WTC11 (cell line): ENCODE data around the gene SHANK2. TPM values are rescaled to one million over a fixed set of nuclear protein-coding genes. Genes with fewer than 3 reads are reported as not detected.

Source experiments
- ATAC-seq: fragments of 200-7000 bp; cut with Tn5 transposase; 2 replicates; pipeline ENCODE4 v1.10.0; 2021; ENCODE audit warnings: mild to moderate bottlenecking, moderate library complexity
- CTCF ChIA-PET: fragments of 300-600 bp; sonication (Branson Sonifier 250); formaldehyde crosslinking; loops from one replicate; lab custom pipeline; 2021; ENCODE audit warnings: antibody characterized with exemption; lab: Charles Lee
- POLR2A ChIA-PET: fragments of 350-600 bp; sonication (Branson Sonifier 250); formaldehyde crosslinking; loops from one replicate; lab custom pipeline; 2021; ENCODE audit warnings: antibody characterized with exemption; lab: Charles Lee
- DNase-seq: peaks from one replicate; pipeline ENCODE4 v3.0.0; 2021; ENCODE audit warnings: low spot score
- H3K27ac Mint-ChIP-seq: 2 replicates; pipeline ENCODE4 v1.8.0; 2021; ENCODE audit warnings: mixed read lengths
- H3K27me3 Mint-ChIP-seq: 2 replicates; pipeline ENCODE4 v1.8.0; 2021; ENCODE audit warnings: low read depth, mild to moderate bottlenecking, moderate library complexity, mixed read lengths
- H3K36me3 Mint-ChIP-seq: 2 replicates; pipeline ENCODE4 v1.8.0; 2021; ENCODE audit warnings: mixed read lengths
- H3K4me1 Mint-ChIP-seq: 2 replicates; pipeline ENCODE4 v1.8.0; 2022; ENCODE audit warnings: mixed read lengths
- H3K4me3 Mint-ChIP-seq: 2 replicates; pipeline ENCODE4 v1.8.0; 2021; ENCODE audit warnings: mild to moderate bottlenecking, moderate library complexity, mixed read lengths
- H3K9me3 Mint-ChIP-seq: 2 replicates; pipeline ENCODE4 v1.8.0; 2021; ENCODE audit warnings: mixed read lengths
- CBFB ChIP-seq: sonication (generic); formaldehyde crosslinking; IDR thresholded peaks from 2 replicates; pipeline ENCODE4 v1.8.1; 2022; ENCODE audit warnings: mild to moderate bottlenecking, low read depth, missing genetic modification reagents
- GABPB1 ChIP-seq: sonication (generic); formaldehyde crosslinking; IDR thresholded peaks from 2 replicates; pipeline ENCODE4 v1.8.1; 2023; ENCODE audit warnings: mild to moderate bottlenecking, missing genetic modification reagents
- MXD4 ChIP-seq: fragments of 250-450 bp; sonication (Bioruptor Pico); IDR thresholded peaks from 2 replicates; pipeline ENCODE4 v1.8.0; 2021; ENCODE audit warnings: mild to moderate bottlenecking, moderate library complexity, borderline replicate concordance
- NFE2L1 ChIP-seq: sonication (generic); formaldehyde crosslinking; IDR thresholded peaks from 2 replicates; pipeline ENCODE4 v1.8.1; 2023; ENCODE audit warnings: missing genetic modification reagents
- NFYB ChIP-seq: sonication (generic); formaldehyde crosslinking; conservative IDR thresholded peaks from 2 replicates; pipeline ENCODE4 v1.8.0; 2022; ENCODE audit warnings: low read depth, missing genetic modification reagents
- RELA ChIP-seq: sonication (generic); formaldehyde crosslinking; IDR thresholded peaks from 2 replicates; pipeline ENCODE4 v1.8.1; 2022; ENCODE audit warnings: missing genetic modification reagents, mild to moderate bottlenecking, borderline replicate concordance
- RORB ChIP-seq: fragments of 250-450 bp; sonication (Bioruptor Pico); IDR thresholded peaks from 2 replicates; pipeline ENCODE4 v1.9.0; 2021; ENCODE audit warnings: mild to moderate bottlenecking
- ZNF232 ChIP-seq: sonication (generic); formaldehyde crosslinking; IDR thresholded peaks from 2 replicates; pipeline ENCODE4 v1.8.0; 2022; ENCODE audit warnings: mild to moderate bottlenecking, missing genetic modification reagents
- ZNF423 ChIP-seq: fragments of 250-450 bp; sonication (Bioruptor Pico); IDR thresholded peaks from 2 replicates; pipeline ENCODE4 v2.1.2; 2022; ENCODE audit warnings: mild to moderate bottlenecking, moderate library complexity
- total RNA-seq: library from RNA; stranded (reverse); gene quantifications from 3 replicates; pipeline ENCODE4 v1.2.3, GENCODE V29; 2021
- TF ChIP-seq, protein P1 (sequence below): sonication (generic); formaldehyde crosslinking; IDR thresholded peaks from 2 replicates; pipeline ENCODE4 v1.8.1; 2022; ENCODE audit warnings: mild to moderate bottlenecking, moderate library complexity, missing genetic modification reagents
- TF ChIP-seq, protein P2 (sequence below): fragments of 200-600 bp; IDR thresholded peaks from 2 replicates; pipeline ENCODE4 v1.8.0; 2022; ENCODE audit warnings: antibody characterized with exemption
- TF ChIP-seq, protein P3 (sequence below): fragments of 250-450 bp; sonication (Bioruptor Pico); IDR thresholded peaks from 2 replicates; pipeline ENCODE4 v1.9.0; 2021; ENCODE audit warnings: mild to moderate bottlenecking, borderline replicate concordance
- TF ChIP-seq, protein P4 (sequence below): fragments of 250-450 bp; sonication (Bioruptor Pico); IDR thresholded peaks from 2 replicates; pipeline ENCODE4 v1.8.0; 2021; ENCODE audit warnings: mild to moderate bottlenecking
- TF ChIP-seq, protein P5 (sequence below): fragments of 250-450 bp; sonication (Bioruptor Pico); IDR thresholded peaks from 2 replicates; pipeline ENCODE4 v1.9.0; 2021; ENCODE audit warnings: mild to moderate bottlenecking

The SHANK2 gene
- total RNA-seq, 1 experiment from 2014 or later: 64.8 TPM

DNA sequence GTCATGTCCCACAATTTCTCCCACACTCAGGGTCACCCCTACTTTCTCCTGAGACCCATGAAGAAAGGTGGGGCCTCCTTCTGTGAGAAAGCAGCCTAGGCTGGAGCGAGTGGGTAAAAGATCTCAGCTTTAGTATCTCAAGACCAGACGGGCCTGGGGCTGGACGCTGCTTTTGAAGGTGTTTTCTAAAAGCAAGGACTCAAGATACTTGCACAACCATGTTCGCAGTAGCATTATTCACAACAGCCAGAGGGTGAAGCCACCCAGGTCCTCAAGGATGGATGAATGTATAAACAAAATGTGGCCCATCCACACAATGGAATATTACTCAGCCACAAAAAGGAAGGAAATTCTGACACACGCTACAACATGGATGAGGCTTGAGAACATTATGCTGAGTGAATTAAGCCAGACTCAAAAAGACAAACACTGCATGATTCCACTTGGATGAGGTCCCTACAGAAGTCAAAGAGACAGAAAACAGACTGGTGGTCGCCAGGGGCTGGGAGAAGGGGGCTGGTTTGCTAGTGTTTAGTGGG lies 10.6 kb downstream of the SHANK2 start:
- TF ChIP-seq, protein P1, sequence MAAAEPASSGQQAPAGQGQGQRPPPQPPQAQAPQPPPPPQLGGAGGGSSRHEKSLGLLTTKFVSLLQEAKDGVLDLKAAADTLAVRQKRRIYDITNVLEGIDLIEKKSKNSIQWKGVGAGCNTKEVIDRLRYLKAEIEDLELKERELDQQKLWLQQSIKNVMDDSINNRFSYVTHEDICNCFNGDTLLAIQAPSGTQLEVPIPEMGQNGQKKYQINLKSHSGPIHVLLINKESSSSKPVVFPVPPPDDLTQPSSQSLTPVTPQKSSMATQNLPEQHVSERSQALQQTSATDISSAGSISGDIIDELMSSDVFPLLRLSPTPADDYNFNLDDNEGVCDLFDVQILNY (CRISPR knock-in tag): no peak
- no peak for TF ChIP-seq ZNF232
- no peak for TF ChIP-seq ZNF423
- TF ChIP-seq RORB: no peak
- TF ChIP-seq MXD4 (CRISPR knock-in tag): no peak
- TF ChIP-seq, all 79 proteins: peak for 0
- H3K36me3 Mint-ChIP-seq: peaks cover 31% of the 10 kb centered on the region
- CTCF ChIA-PET: interaction anchor here (0.9 to 1.5 kb wide), 4 partner anchors 10 to 155 kb away, joined by 3 to 7 read pairs (median 4); partner anchors contain the start of gene SHANK2
- DNase-seq: no peak
- H3K27me3 Mint-ChIP-seq: no peaks in the 10 kb centered on the region
- POLR2A ChIA-PET: no interaction called here
- no peak for ATAC-seq
- H3K27ac Mint-ChIP-seq: peak overlapping the region; percentile 93; the same call in 1 of the 2 replicates
- no peak overlapping the region for H3K4me3 Mint-ChIP-seq
- no peaks in the 10 kb centered on the region for H3K9me3 Mint-ChIP-seq
- H3K4me1 Mint-ChIP-seq: peaks cover 74% of the 10 kb centered on the region

DNA sequence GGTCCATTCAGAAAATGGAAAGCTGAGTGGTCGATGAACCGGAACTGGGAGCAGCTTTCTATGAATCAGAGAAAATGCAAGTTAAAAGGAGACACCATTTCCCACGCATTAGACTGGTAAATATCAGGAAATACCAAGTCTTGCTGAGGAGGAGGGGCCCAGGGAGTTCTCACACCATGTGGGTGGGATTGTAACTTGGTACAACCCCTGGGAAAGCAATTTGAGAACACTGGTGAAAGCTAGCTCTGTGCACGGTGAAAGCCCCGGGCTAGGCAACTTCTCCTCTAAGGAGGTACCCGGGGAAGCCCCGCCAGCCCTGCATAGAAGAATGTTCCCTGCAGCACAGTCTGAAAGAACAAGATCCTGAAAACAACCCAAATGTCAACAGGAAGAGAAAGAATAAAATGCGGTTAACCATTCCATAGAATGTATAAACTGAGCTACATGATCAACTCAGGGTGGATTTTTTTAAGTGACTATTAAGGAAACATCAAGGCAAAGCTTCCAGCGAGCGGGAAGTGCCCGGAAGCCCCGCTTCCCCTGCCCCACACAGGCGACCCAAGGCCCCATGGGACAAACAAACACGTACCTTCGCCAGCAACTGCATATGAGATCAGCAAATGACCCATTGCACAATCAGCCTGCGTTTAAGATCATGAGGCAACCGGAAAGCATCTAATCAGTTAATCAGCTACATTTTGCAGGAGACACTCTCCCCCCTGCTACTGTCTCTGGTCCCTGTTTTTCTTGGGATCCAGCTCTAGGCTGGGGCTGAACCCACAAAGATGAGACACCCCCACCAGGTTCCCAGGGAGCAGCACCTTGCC lies 11.3 kb downstream of the SHANK2 start:
- ChIA-PET POLR2A (no interaction called here), CTCF (interaction anchor here (0.7 to 1.5 kb wide), 8 partner anchors 10 to 426 kb away, joined by 3 to 7 read pairs (median 4); partner anchors contain the start of gene SHANK2)
- TF ChIP-seq GABPB1: peak; percentile 95
- TF ChIP-seq CBFB (CRISPR knock-in tag): no peak
- H3K4me1 Mint-ChIP-seq: peaks cover 69% of the 10 kb centered on the region
- peak overlapping the region; percentile 93 for H3K27ac Mint-ChIP-seq
- ATAC-seq: peak; percentile 69
- DNase-seq: peak; percentile 48
- peaks cover 31% of the 10 kb centered on the region for H3K36me3 Mint-ChIP-seq
- peak overlapping the region; percentile 20; the same call in 1 of the 2 replicates for H3K4me3 Mint-ChIP-seq
- H3K9me3 Mint-ChIP-seq: no peaks in the 10 kb centered on the region
- H3K27me3 Mint-ChIP-seq: no peaks in the 10 kb centered on the region

DNA sequence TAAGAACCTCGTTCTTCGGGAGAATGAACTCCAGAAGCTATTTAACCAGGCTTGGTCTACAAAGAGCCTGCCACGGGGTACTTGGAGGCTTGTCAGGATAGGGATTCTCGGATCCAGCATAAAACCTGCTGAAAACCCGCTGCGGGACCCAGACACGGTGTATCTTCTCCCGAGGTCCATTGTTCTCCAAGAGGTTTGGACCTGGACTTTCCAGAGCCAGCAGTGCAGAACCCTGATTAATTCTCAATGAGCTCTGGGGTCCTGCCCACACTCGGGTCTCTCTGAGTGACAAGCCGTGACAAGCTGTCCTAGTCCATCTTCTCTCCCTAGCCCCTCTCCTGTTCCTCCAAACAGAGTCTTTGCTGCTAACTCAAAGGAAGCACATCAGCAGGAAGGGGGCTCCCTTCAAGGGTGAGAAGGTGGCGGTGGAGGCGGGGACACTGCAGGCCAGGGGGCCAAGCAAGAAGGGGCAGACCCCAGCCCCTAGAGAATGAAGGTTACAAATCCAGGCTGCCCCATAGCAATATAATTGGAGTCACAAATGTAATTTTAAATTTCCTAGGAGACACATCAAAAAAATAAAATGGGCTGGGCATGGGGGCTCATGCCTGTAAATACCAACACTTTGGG lies 12.2 kb downstream of the SHANK2 start:
- H3K27me3 Mint-ChIP-seq: no peaks in the 10 kb centered on the region
- ChIA-PET CTCF (interaction anchor here (0.7 to 1.5 kb wide), 7 partner anchors 11 to 425 kb away, joined by 3 to 7 read pairs (median 4); partner anchors contain the start of gene SHANK2), POLR2A (no interaction called here)
- peaks cover 65% of the 10 kb centered on the region for H3K4me1 Mint-ChIP-seq
- H3K4me3 Mint-ChIP-seq: no peak overlapping the region
- no peak for ATAC-seq
- peaks cover 31% of the 10 kb centered on the region for H3K36me3 Mint-ChIP-seq
- no peaks in the 10 kb centered on the region for H3K9me3 Mint-ChIP-seq
- no peak for DNase-seq
- peak overlapping the region; percentile 93; the same call in 1 of the 2 replicates for H3K27ac Mint-ChIP-seq
- TF ChIP-seq, protein P2, sequence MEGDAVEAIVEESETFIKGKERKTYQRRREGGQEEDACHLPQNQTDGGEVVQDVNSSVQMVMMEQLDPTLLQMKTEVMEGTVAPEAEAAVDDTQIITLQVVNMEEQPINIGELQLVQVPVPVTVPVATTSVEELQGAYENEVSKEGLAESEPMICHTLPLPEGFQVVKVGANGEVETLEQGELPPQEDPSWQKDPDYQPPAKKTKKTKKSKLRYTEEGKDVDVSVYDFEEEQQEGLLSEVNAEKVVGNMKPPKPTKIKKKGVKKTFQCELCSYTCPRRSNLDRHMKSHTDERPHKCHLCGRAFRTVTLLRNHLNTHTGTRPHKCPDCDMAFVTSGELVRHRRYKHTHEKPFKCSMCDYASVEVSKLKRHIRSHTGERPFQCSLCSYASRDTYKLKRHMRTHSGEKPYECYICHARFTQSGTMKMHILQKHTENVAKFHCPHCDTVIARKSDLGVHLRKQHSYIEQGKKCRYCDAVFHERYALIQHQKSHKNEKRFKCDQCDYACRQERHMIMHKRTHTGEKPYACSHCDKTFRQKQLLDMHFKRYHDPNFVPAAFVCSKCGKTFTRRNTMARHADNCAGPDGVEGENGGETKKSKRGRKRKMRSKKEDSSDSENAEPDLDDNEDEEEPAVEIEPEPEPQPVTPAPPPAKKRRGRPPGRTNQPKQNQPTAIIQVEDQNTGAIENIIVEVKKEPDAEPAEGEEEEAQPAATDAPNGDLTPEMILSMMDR: no peak
- TF ChIP-seq CBFB (CRISPR knock-in tag) (no peak), RELA (CRISPR knock-in tag) (no peak), ZNF423 (no peak), NFYB (CRISPR knock-in tag) (no peak), NFE2L1 (no peak)
- TF ChIP-seq, protein P3, sequence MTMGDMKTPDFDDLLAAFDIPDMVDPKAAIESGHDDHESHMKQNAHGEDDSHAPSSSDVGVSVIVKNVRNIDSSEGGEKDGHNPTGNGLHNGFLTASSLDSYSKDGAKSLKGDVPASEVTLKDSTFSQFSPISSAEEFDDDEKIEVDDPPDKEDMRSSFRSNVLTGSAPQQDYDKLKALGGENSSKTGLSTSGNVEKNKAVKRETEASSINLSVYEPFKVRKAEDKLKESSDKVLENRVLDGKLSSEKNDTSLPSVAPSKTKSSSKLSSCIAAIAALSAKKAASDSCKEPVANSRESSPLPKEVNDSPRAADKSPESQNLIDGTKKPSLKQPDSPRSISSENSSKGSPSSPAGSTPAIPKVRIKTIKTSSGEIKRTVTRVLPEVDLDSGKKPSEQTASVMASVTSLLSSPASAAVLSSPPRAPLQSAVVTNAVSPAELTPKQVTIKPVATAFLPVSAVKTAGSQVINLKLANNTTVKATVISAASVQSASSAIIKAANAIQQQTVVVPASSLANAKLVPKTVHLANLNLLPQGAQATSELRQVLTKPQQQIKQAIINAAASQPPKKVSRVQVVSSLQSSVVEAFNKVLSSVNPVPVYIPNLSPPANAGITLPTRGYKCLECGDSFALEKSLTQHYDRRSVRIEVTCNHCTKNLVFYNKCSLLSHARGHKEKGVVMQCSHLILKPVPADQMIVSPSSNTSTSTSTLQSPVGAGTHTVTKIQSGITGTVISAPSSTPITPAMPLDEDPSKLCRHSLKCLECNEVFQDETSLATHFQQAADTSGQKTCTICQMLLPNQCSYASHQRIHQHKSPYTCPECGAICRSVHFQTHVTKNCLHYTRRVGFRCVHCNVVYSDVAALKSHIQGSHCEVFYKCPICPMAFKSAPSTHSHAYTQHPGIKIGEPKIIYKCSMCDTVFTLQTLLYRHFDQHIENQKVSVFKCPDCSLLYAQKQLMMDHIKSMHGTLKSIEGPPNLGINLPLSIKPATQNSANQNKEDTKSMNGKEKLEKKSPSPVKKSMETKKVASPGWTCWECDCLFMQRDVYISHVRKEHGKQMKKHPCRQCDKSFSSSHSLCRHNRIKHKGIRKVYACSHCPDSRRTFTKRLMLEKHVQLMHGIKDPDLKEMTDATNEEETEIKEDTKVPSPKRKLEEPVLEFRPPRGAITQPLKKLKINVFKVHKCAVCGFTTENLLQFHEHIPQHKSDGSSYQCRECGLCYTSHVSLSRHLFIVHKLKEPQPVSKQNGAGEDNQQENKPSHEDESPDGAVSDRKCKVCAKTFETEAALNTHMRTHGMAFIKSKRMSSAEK (CRISPR knock-in tag): no peak
- TF ChIP-seq, protein P4, sequence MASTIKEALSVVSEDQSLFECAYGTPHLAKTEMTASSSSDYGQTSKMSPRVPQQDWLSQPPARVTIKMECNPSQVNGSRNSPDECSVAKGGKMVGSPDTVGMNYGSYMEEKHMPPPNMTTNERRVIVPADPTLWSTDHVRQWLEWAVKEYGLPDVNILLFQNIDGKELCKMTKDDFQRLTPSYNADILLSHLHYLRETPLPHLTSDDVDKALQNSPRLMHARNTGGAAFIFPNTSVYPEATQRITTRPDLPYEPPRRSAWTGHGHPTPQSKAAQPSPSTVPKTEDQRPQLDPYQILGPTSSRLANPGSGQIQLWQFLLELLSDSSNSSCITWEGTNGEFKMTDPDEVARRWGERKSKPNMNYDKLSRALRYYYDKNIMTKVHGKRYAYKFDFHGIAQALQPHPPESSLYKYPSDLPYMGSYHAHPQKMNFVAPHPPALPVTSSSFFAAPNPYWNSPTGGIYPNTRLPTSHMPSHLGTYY (CRISPR knock-in tag): no peak
- TF ChIP-seq, protein P5, sequence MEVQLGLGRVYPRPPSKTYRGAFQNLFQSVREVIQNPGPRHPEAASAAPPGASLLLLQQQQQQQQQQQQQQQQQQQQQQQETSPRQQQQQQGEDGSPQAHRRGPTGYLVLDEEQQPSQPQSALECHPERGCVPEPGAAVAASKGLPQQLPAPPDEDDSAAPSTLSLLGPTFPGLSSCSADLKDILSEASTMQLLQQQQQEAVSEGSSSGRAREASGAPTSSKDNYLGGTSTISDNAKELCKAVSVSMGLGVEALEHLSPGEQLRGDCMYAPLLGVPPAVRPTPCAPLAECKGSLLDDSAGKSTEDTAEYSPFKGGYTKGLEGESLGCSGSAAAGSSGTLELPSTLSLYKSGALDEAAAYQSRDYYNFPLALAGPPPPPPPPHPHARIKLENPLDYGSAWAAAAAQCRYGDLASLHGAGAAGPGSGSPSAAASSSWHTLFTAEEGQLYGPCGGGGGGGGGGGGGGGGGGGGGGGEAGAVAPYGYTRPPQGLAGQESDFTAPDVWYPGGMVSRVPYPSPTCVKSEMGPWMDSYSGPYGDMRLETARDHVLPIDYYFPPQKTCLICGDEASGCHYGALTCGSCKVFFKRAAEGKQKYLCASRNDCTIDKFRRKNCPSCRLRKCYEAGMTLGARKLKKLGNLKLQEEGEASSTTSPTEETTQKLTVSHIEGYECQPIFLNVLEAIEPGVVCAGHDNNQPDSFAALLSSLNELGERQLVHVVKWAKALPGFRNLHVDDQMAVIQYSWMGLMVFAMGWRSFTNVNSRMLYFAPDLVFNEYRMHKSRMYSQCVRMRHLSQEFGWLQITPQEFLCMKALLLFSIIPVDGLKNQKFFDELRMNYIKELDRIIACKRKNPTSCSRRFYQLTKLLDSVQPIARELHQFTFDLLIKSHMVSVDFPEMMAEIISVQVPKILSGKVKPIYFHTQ (CRISPR knock-in tag): no peak
